NCI-H2081 (cell line): Measurements from ENCODE around the gene RNF151.
"Not testable (repeated sequence)": the region's sequence is repeated elsewhere in the genome, so short reads cannot be mapped to it uniquely, and the experiment has no call there.

ENCODE experiments used
- DNase-seq, 2 experiments: peaks; one replicate each; lab custom pipeline; 2025; lab: John Stamatoyannopoulos, UW

Gene RNF151

DNA sequence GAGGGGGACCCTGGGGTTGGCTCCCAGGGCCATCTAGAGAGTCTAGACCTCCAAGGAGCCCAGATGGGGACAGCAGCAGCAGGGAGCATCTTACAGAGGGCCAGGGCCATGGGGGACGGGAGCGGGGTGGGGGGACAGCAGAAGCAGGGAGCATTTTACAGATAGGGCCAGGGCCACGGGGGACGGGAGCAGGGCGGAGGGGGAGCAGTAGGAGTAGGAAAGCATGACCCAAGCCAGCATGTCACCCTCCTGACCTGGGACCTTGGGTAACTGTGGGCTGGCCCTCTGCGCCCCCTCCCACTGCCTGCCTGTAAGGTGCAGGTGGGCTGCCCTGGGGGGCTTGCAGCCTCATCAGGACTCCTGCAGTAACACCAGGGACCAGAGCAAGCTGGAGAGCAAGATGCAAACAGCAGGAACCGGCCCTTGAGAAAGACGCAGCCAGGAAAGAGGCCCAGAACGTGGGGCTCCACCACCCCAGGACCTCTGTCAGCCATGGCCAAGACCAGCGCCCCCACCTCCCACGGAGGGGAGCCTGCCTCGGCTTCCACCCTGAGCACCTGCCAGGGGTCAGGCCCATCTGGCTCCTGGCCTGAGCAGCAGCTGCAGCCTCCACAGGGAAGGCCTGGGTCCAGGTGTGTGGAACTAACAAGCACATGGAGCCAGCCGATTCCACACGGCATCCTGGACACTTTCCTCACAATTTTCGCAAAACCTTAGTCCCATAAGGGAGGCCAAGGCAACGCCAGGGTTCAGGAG lies 40.6 kb downstream of the RNF151 start:
- peak in 1 of 2 experiments; percentile 24 for DNase-seq

- peak in 1 of 2 experiments; percentile 15 for DNase-seq
Observed at GRCh38 chr16:2008009-2008526, 41.4 kb downstream of the RNF151 start.

- DNase-seq = peak in 1 of 2 experiments; percentile 11
Observed at GRCh38 chr16:2008631-2009163, 42.0 kb downstream of the RNF151 start.

GRCh38 chr16:2009164-2009711 lies 42.6 kb downstream of the RNF151 start:
- no peak for DNase-seq

GRCh38 chr16:2009791-2010510 lies 43.3 kb downstream of the RNF151 start, which contains the start of gene ZNF598:
Gene ZNF598 (minus strand): TSS chr16:2009821.
- DNase-seq = peak; percentile 80 to 88

- DNase-seq = not testable (repeated sequence)
Observed at GRCh38 chr16:2011726-2012125, 45.1 kb downstream of the RNF151 start.

GRCh38 chr16:2013527-2013926 lies 46.9 kb downstream of the RNF151 start:
- DNase-seq = no peak

DNA sequence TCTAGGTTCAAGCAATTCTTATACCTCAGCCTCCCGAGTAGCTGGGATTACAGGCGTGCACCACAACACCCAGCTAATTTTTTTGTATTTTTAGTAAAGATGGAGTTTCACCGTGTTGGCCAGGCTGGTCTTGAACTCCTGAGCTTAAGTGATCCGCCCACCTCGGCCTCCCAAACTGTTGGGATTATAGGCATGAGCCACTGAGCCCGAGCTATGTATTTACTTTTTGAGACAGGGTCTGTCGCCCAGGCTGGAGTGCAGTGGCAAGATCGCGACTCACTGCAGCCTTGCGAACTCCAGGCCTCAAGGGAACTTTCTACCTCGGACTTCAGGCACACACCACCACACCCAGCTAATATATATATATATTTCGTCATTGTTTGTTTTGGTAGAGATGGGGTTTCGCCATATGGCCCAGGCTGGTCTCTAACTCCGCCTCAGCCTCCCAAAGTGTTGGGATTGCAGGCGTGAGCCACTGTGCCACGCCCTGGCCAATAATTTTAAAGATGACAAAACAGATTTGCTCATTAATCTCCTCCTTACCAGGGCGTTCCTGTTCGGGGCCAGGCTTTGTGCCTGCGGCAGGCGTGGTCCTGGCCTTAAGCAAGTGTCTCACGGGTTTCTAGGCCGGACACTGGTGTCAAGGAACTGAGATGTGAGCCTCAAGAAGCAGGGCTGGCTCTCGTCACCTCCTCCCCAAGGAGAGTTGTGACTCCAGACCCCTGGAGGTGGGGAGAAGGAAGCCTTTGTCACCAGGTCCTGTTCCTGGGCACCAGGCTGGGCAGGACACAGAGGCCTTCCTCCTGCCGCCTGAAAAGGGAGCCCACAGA lies 48.7 kb downstream of the RNF151 start:
- no peak for DNase-seq

DNA sequence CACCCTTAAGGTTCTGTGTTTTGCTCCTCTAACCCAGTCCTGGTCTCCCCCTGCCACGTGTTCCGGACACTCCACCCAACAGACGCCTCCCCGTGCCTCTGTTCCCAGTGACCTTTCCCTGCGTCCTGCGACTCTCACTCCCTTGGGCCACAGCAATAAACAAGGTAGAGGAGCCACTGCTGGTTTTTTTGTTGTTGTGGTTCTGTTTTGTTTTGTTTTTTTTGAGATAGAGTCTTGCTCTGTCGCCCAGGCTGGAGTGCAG lies 49.2 kb downstream of the RNF151 start:
- DNase-seq = no peak

DNA sequence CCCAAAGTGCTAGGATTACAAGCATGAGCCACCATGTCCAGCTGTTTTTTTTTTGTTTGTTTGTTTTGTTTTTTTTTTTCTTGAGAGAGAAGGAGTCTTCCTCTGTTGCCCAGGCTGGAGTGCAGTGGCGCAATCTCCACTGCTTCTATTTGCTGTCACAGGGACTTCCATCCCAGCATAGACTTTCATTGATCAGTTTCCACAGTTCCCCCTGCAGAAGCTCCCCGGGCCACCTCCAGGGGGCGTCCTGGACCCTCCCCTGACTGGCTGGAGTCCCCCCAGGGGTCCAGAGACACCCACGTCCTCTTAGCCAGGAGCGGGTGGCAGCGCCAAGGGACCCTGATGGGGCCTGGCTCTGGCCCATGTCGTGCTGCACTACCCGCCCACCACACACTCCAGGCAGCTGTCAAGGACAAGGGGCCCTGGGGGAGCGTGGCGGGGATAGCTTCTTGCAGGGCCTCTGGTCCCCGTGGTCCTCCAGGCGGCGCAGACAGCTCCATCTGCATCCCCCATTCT lies 49.8 kb downstream of the RNF151 start:
- peak in 1 of 2 experiments; percentile 14 for DNase-seq
